Cardiac septum (tissue), 1 donor: ENCODE measurements around the gene MRM3. TPM values are rescaled to one million over a fixed set of nuclear protein-coding genes. Genes with fewer than 3 reads are reported as not detected.

ENCODE experiments used
- total RNA-seq: library from RNA; stranded (reverse); fragmentation: NEBNext Ultra II Directional; extraction: Animal tissue kit (Norgen Biotek cat#: 25700); gene quantifications from one replicate; pipeline ENCODE4 v1.2.1, GENCODE V29; 2021
- donor health status: DM: no; HTN: no; CAD: no.

The MRM3 gene
- total RNA-seq, 1 donor from 2014 or later = 15.9 TPM

Other genes starting within 250 kb of the MRM3 start
- 44.5 TPM for gene VPS53, start 67.5 kb upstream of the MRM3 start, total RNA-seq
- gene TLCD3A, start 49.8 kb upstream of the MRM3 start, total RNA-seq = 5.1 TPM
- 10.9 TPM for gene GEMIN4, start 30.1 kb upstream of the MRM3 start, total RNA-seq
- gene GLOD4, start 73 bp upstream of the MRM3 start, total RNA-seq = 33.8 TPM
- 14.3 TPM for gene NXN, start 197.4 kb downstream of the MRM3 start, total RNA-seq
- gene TIMM22, start 214.8 kb downstream of the MRM3 start, total RNA-seq = 17.8 TPM